ENCODE results near the gene REEP5. TPM values are rescaled to one million over a fixed set of nuclear protein-coding genes. Genes with fewer than 3 reads are reported as not detected.

The REEP5 gene
- total RNA-seq, 1 experiment from 2014 or later: 85.2 TPM

- Histone ChIP-seq H3F3A (ENCODE audit: low read length, unreplicated experiment) (no peaks in the 10 kb centered on the region), H3K4me3 (ENCODE audit: low read length) (no peak overlapping the region), H3K27ac (ENCODE audit: low read length) (no peak overlapping the region), H3K9me2 (replicated peaks; ENCODE audit: low read length) (no peaks in the 10 kb centered on the region), H3K9me3 (ENCODE audit: low read length) (no peaks in the 10 kb centered on the region), H3K4me1 (ENCODE audit: insufficient read depth, low read length) (no peaks in the 10 kb centered on the region), H3K4me2 (ENCODE audit: low read length) (no peak overlapping the region), H2AFZ (ENCODE audit: low read length) (no peak overlapping the region), H3K79me2 (ENCODE audit: low read length) (no peaks in the 10 kb centered on the region), H4K20me1 (ENCODE audit: low read length) (no peaks in the 10 kb centered on the region), H3K9ac (ENCODE audit: low read length) (no peak overlapping the region), H3K27me3 (ENCODE audit: low read length) (no peaks in the 10 kb centered on the region), H3K36me3 (ENCODE audit: low read depth, low read length) (peaks cover 10% of the 10 kb centered on the region)
- intact Hi-C loops (cut with micrococcal nuclease): no loop called here
- no peak for ATAC-seq
- TF ChIP-seq, protein P1, sequence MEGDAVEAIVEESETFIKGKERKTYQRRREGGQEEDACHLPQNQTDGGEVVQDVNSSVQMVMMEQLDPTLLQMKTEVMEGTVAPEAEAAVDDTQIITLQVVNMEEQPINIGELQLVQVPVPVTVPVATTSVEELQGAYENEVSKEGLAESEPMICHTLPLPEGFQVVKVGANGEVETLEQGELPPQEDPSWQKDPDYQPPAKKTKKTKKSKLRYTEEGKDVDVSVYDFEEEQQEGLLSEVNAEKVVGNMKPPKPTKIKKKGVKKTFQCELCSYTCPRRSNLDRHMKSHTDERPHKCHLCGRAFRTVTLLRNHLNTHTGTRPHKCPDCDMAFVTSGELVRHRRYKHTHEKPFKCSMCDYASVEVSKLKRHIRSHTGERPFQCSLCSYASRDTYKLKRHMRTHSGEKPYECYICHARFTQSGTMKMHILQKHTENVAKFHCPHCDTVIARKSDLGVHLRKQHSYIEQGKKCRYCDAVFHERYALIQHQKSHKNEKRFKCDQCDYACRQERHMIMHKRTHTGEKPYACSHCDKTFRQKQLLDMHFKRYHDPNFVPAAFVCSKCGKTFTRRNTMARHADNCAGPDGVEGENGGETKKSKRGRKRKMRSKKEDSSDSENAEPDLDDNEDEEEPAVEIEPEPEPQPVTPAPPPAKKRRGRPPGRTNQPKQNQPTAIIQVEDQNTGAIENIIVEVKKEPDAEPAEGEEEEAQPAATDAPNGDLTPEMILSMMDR (conservative IDR thresholded peaks at IDR 0.05; ENCODE audit: low read depth, low read length): no peak
- TF ChIP-seq EZH2phosphoT487 (IDR thresholded peaks at IDR 0.05; ENCODE audit: borderline replicate concordance, low read length): no peak
- no peak for TF ChIP-seq EZH2 (IDR thresholded peaks at IDR 0.05; ENCODE audit: low read length, unreplicated experiment)
- CTCF ChIA-PET: no interaction called here
- POLR2A ChIA-PET (ENCODE audit: unreplicated experiment): no interaction called here
- BruUV-seq (replicated peaks): no TSS peak
- DNase-seq: no peak
Observed at GRCh38 chr5:112833971-112834370, 88.1 kb downstream of the REEP5 start.

DNA sequence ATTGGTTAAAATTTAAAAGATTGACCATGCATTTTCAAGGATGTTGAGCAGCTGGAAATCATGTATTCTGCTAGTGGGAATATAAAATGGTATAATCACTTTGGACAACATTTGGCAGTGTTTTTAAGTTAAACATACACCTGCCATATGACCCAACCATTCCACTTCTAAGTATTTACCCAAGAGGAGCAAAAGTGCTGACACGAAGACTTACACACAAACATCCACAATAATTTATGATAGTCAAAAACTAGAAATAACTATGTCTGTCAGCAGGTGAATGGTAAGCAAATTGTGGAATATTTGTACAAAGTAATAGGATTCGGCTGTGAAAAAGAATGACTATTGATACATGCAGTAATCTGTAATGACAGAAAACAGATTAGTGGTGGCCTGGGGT is 91.6 kb downstream of the REEP5 start:
- Histone ChIP-seq H3K9ac (ENCODE audit: low read length) (no peak overlapping the region), H3K27ac (ENCODE audit: low read length) (no peak overlapping the region), H3F3A (ENCODE audit: low read length, unreplicated experiment) (no peaks in the 10 kb centered on the region), H3K79me2 (ENCODE audit: low read length) (no peaks in the 10 kb centered on the region), H3K9me3 (ENCODE audit: low read length) (no peaks in the 10 kb centered on the region), H3K4me2 (ENCODE audit: low read length) (no peak overlapping the region), H3K9me2 (replicated peaks; ENCODE audit: low read length) (no peaks in the 10 kb centered on the region), H3K36me3 (ENCODE audit: low read depth, low read length) (no peaks in the 10 kb centered on the region), H3K4me3 (ENCODE audit: low read length) (no peak overlapping the region), H3K27me3 (ENCODE audit: low read length) (no peaks in the 10 kb centered on the region), H3K4me1 (ENCODE audit: insufficient read depth, low read length) (no peaks in the 10 kb centered on the region), H4K20me1 (ENCODE audit: low read length) (no peaks in the 10 kb centered on the region), H2AFZ (ENCODE audit: low read length) (no peak overlapping the region)
- intact Hi-C loops (cut with micrococcal nuclease): no loop called here
- no peak for DNase-seq
- no peak for TF ChIP-seq EZH2phosphoT487 (IDR thresholded peaks at IDR 0.05; ENCODE audit: borderline replicate concordance, low read length)
- no peak for TF ChIP-seq EZH2 (IDR thresholded peaks at IDR 0.05; ENCODE audit: low read length, unreplicated experiment)
- TF ChIP-seq, protein P1 (conservative IDR thresholded peaks at IDR 0.05; ENCODE audit: low read depth, low read length): no peak
- POLR2A ChIA-PET (ENCODE audit: unreplicated experiment): no interaction called here
- ATAC-seq: no peak
- CTCF ChIA-PET: no interaction called here
- no TSS peak for BruUV-seq (replicated peaks)

Other genes with a start within 250 kb of the REEP5 start
- 31.0 and 31.7 TPM in 2 replicates for gene APC, start 184.3 kb downstream of the REEP5 start, total RNA-seq (2014; rRNA removed)
- gene SRP19, start 60.9 kb downstream of the REEP5 start, total RNA-seq (2014; rRNA removed): 39.9 and 42.9 TPM in 2 replicates
- gene DCP2, start 54.6 kb upstream of the REEP5 start, total RNA-seq (2014; rRNA removed): 26.7 and 33.6 TPM in 2 replicates